ENCODE results near the gene CENPQ.

Gene CENPQ

GRCh38 chr6:49506569-49507111, 43.5 kb downstream of the CENPQ start:
- DNase-seq: no peak

- no peak for DNase-seq
These were observed 46.2 kb downstream of the CENPQ start for GRCh38 chr6:49509342-49509741.

- no peak for DNase-seq
These were observed 50.2 kb downstream of the CENPQ start for GRCh38 chr6:49513153-49513989.

- no peak for DNase-seq
These were observed 51.7 kb downstream of the CENPQ start for GRCh38 chr6:49514571-49515484.

- DNase-seq: no peak
These were observed 52.4 kb downstream of the CENPQ start for GRCh38 chr6:49515485-49516146.

- DNase-seq: no peak
These were observed 53.0 kb downstream of the CENPQ start for GRCh38 chr6:49516147-49516505.

GRCh38 chr6:49517919-49518318, 54.7 kb downstream of the CENPQ start:
- no peak for DNase-seq

- no peak for DNase-seq
These were observed 56.5 kb downstream of the CENPQ start for GRCh38 chr6:49519660-49520059.

- DNase-seq: no peak
These were observed 59.8 kb downstream of the CENPQ start for GRCh38 chr6:49522710-49523593.

- DNase-seq: no peak
These were observed 60.7 kb downstream of the CENPQ start for GRCh38 chr6:49523901-49524300.

- no peak for DNase-seq
These were observed 61.4 kb downstream of the CENPQ start for GRCh38 chr6:49524541-49524940.

- DNase-seq: no peak
These were observed 63.4 kb downstream of the CENPQ start for GRCh38 chr6:49526598-49526997.

- DNase-seq: no peak
These were observed 64.2 kb downstream of the CENPQ start for GRCh38 chr6:49527320-49527719.

- no peak for DNase-seq
These were observed 65.4 kb downstream of the CENPQ start for GRCh38 chr6:49528571-49528970.

- DNase-seq: no peak
These were observed 67.1 kb downstream of the CENPQ start for GRCh38 chr6:49530141-49530776.

- DNase-seq: no peak
These were observed 68.8 kb downstream of the CENPQ start for GRCh38 chr6:49531774-49532569.

GRCh38 chr6:49535795-49536194, 72.6 kb downstream of the CENPQ start:
- DNase-seq: no peak

GRCh38 chr6:49539102-49539501, 75.9 kb downstream of the CENPQ start:
- DNase-seq: no peak

GRCh38 chr6:49540614-49541013, 77.4 kb downstream of the CENPQ start:
- no peak for DNase-seq

- DNase-seq: no peak
These were observed 78.1 kb downstream of the CENPQ start for GRCh38 chr6:49541210-49541724.
